HG02938 (cell line): ENCODE data around the gene ADGRD1.

Source experiments
- ATAC-seq: cut with Tn5 transposase; IDR thresholded peaks from one replicate; pipeline ENCODE4 v1.9.1; 2021; ENCODE audit warnings: mild to moderate bottlenecking, moderate library complexity; ENCODE audit not compliant: unreplicated experiment

Gene ADGRD1

DNA sequence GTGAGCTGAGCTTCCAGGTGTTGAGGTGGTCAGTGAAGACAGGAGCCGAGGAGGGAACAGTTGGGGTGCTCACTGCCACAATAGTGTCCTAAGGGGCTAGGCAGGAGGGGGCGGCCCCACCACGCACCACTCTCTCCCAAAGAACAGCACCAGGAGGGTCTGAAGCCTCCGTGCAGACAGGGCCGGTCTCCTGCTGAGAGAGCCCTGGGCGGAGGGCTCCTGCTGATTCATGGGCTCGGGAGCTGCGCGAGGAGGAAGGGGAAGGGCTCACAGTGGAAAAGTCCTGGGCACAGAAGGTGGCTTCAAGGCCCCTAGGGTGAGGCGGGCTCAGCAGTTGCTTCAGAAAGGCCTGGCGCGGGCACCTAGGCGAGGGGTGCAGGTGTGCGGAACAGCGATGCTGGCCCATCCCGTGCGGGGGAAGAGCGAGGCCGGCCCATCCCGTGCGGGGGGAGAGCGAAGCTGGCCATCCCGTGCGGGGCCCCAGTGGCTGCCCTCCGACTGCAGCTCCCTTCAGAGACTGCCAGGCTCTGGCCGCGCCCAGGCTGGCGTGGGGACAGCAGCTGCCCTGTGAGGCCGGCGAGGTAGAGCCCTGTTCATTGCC, 176.7 kb downstream of the ADGRD1 start:
- ATAC-seq: no peak

DNA sequence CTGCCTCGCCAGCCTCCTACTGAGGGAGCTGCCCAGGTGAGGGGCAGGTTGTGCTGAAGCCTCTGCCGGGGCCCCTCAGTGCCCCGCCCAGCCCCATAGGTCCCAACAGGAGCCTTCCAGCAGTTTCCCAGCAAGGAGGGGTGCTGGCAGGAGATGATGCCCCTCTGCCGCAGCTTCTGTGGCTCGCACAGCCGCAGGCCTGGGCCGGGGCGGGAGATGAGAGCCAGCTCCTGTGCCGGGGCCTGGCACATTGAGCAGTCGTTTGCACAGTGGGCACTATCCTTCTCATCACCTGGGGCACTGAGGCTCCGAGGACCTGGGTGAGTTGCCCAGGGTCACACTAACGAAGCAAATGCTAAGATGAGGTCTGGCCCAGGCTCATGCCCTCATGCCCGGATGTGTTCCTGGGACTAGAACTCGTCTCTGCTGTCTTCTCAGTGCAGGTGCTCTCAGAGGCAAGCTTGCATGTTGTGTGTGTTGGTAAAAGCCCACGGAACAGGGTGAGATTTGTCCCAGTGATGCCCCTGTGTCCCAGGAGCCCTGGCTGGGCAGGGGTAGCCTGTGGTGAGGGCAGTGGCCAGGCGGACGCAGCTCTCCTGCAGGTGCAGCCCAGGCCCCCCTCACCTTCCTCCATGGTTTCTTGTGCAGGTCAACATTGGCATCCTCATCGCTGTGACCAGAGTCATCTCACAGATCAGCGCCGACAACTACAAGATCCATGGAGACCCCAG, 177.5 kb downstream of the ADGRD1 start:
- no peak for ATAC-seq

DNA sequence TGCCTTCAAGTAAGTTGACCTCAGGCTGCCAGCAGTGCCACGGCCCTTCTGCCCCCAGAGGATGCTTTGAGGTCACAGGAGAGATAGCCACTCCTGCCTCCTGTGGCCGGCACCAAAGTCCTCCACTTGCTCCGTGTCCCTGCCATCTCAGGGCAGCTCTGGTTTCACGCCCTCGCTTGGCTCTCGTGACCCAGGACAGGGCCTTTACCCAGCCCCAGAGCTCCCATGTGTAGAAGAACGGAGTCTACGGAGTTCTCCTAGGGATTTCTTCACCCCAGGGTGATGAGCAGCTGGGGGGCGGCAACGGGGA, 178.1 kb downstream of the ADGRD1 start:
- ATAC-seq: no peak

GRCh38 chr12:131132118-131132892, 178.6 kb downstream of the ADGRD1 start:
- ATAC-seq: peak; percentile 64

GRCh38 chr12:131133015-131133905, 179.6 kb downstream of the ADGRD1 start:
- no peak for ATAC-seq

GRCh38 chr12:131133994-131134393, 180.3 kb downstream of the ADGRD1 start:
- ATAC-seq: no peak

DNA sequence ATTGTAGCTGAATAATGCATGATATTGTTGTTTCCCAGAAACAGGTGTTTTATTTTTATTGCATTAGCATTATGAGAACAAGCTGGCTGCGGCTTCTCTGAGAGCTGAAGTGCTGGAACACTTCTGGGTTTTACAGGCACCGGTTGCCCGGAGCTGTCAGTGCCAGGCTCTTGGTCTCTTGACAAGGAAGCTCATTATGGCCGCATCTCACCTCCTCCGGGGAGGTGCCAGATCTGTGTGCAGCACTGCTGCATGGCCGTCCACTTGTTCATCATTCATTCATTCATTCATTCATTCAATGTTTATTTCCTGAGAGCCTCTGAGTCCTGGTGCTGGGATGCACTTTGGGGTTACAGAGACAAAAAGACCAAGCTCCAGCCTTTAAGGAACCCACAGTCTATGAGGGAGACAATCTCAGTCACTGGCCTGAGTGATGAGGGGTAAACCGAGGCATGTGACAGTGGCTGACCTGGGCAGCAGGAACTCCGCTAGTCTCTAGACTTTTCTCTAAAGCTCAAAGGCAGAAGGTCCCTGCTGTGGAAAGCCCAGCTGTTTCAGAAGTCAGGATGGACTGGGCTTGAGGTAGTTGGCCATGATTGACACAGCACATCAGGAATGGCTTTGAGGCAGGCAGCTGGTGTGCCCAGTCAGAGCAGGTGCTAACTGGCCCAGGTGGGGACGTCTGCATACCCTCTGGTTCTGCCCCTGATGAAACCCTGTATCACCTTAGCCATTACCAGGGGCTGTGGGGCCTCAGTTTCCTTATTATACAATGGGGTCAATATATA, 181.0 kb downstream of the ADGRD1 start:
- no peak for ATAC-seq

- ATAC-seq: no peak
Observed at GRCh38 chr12:131135311-131135785, 181.6 kb downstream of the ADGRD1 start.

GRCh38 chr12:131135786-131136538, 182.3 kb downstream of the ADGRD1 start:
- ATAC-seq: no peak

- ATAC-seq: no peak
Observed at GRCh38 chr12:131136539-131136872, 182.8 kb downstream of the ADGRD1 start.

GRCh38 chr12:131137009-131137835, 183.5 kb downstream of the ADGRD1 start:
- no peak for ATAC-seq

- ATAC-seq: no peak
Observed at GRCh38 chr12:131137836-131138637, 184.3 kb downstream of the ADGRD1 start.

GRCh38 chr12:131138638-131139362, 185.1 kb downstream of the ADGRD1 start:
- ATAC-seq: no peak

- ATAC-seq: no peak
Observed at GRCh38 chr12:131139363-131140068, 185.8 kb downstream of the ADGRD1 start.

GRCh38 chr12:131140069-131140435, 186.3 kb downstream of the ADGRD1 start:
- ATAC-seq: no peak

DNA sequence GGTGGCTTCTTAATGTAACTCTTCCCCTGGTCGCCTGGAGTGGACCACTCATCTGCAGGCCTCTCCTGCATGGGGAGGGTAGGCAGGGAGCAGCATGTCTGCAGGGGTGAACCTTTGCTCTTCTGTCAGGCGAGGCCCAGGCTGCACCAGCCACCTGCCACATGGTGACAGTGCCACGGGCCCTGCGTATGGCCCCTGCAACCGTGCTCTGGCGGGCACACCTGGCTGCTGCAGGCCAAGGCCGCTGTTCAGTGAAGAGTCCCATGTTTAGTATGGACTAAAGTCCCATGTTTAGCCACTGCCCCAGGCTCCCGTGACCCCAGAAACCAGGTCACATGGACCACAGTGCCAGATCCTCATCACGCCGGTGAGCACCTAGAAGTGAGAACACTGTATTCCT, 187.0 kb downstream of the ADGRD1 start:
- no peak for ATAC-seq

DNA sequence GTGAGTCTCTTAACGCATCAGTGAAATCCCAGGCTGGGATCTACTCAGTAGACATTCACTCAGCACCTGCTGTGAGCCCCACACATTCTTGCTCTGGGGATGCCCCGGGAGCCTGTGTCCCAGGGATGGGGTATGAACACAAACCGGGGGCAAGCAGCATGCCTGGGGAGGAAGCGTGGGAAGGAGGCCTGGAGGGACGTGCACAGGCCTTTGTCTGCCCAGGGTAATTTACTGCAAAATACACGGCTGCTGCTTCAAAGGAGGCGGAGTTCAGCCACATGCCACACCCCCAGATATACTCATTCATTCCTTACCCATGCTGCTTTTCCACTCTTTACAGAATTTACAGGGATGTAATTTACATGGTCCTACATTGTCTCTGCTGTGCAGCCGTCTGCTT, 187.8 kb downstream of the ADGRD1 start:
- no peak for ATAC-seq
